Measurements from ENCODE around the gene SLIT1. TPM values are rescaled to one million over a fixed set of nuclear protein-coding genes. Genes with fewer than 3 reads are reported as not detected.

The SLIT1 gene
- total and polyA plus RNA-seq, 2 of the 8 experiments (the other 6 are each of a cell fraction or from before 2014, with no cell fraction given): 0.70 to 0.88 TPM

DNA sequence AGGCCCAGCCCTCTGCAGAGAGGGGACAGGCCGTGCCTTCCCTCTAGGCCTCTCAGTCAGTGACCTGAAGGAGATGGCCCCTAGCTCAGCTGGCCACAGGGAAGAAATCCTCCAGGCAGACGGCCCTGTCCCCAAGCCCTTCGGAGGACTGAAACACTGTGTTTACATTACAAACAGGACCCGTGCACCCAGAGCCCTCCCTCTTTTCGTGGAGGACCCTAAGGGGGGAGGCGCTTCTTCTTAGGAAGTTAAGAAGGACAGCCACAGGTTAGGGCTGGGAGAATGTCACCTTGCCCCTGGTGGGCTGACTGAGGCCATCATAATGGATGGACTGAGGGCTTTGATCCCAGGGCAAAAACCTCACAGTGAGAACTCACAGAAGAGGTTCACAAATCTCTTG lies 154.9 kb downstream of the SLIT1 start:
- Histone ChIP-seq H2BK20ac (ENCODE audit: low read length) (no peak overlapping the region), H3K56ac (replicated peaks; ENCODE audit: insufficient read length, low read depth, low read length) (no peak overlapping the region), H3K23ac (ENCODE audit: insufficient read length) (no peak overlapping the region), H3K79me1 (ENCODE audit: low read depth, low read length) (no peaks in the 10 kb centered on the region), H3K79me2 (ENCODE audit: control insufficient read depth in 1 of 2, insufficient read depth in 2 of 2, low read length in 2 of 2) (no peaks in the 10 kb centered on the region), H2AK5ac (ENCODE audit: low read depth, low read length) (no peak overlapping the region), H2AFZ (ENCODE audit: low read length) (no peak overlapping the region), H4K5ac (ENCODE audit: insufficient read length, low read depth, low read length) (no peak overlapping the region), H2BK5ac (ENCODE audit: low read depth, low read length) (no peak overlapping the region), H2BK15ac (ENCODE audit: low read length) (no peak overlapping the region), H3K18ac (ENCODE audit: extremely low read depth, low read length) (no peak overlapping the region), H3K9me3 (ENCODE audit: insufficient read depth in 2 of 2, low read depth in 1 of 2, low read length in 1 of 2) (no peaks in the 10 kb centered on the region), H4K91ac (replicated peaks; ENCODE audit: insufficient read length, low read length) (no peak overlapping the region), H3K27ac (ENCODE audit: low read depth, low read length) (no peak overlapping the region), H3K4ac (replicated peaks; ENCODE audit: insufficient read length, low read depth, low read length) (no peak overlapping the region), H3K4me1 (replicated peaks in 1 of 4; ENCODE audit: control insufficient read depth in 3 of 4, insufficient read depth in 4 of 4, low read length in 3 of 4) (peaks cover 4 to 13% (median 7%) of the 10 kb centered on the region in 4 experiments; a peak in 6 of 7 replicates), H2BK12ac (ENCODE audit: low read depth, low read length) (no peak overlapping the region), H3K14ac (ENCODE audit: insufficient read length) (no peak overlapping the region), H3K4me3 (ENCODE audit: extremely low read depth in 1 of 4, insufficient read depth in 2 of 4, low read depth in 3 of 4, low read length in 4 of 4) (no peak overlapping the region), H3K27me3 (replicated peaks in 1 of 4; ENCODE audit: control insufficient read depth in 3 of 4, extremely low read depth in 1 of 4, insufficient read depth in 3 of 4, low read length in 3 of 4) (no peaks in the 10 kb centered on the region), H3K9ac (replicated peaks in 1 of 4; ENCODE audit: extremely low read depth in 1 of 4, low read depth in 3 of 4, low read length in 3 of 4) (no peak overlapping the region), H3K4me2 (ENCODE audit: insufficient read depth in 1 of 2, low read depth in 2 of 2, low read length in 2 of 2) (no peak overlapping the region), H4K8ac (ENCODE audit: extremely low read depth, insufficient read depth, low read length) (no peak overlapping the region), H3K36me3 (ENCODE audit: control insufficient read depth in 2 of 4, insufficient read depth in 4 of 4, low read length in 3 of 4) (no peaks in the 10 kb centered on the region), H3K23me2 (ENCODE audit: low read depth, low read length) (no peaks in the 10 kb centered on the region), H2BK120ac (replicated peaks; ENCODE audit: low read depth, low read length) (no peak overlapping the region), H4K20me1 (replicated peaks in 1 of 2; ENCODE audit: control insufficient read depth in 1 of 2, insufficient read depth in 2 of 2, low read length in 2 of 2) (no peaks in the 10 kb centered on the region)
- CTCF ChIA-PET (ENCODE audit: partially characterized antibody): interaction anchor here (0.6 to 9.9 kb wide), 4 partner anchors 10 to 179 kb away, joined by 3 to 105 read pairs (median 6); no protein-coding TSS in a partner anchor
- FAIRE-seq (no peak), DNase-seq (ENCODE audit: low read depth in 1 of 2, low spot score in 2 of 2) (no peak)
- 58% methylated on average over 6 of the region's 6 CpGs; no CpG with 5 or more reads in 1 of the 2 experiments for WGBS, 2 experiments (ENCODE audit: extremely low coverage in 1 of 2, insufficient coverage in 1 of 2, insufficient read length in 1 of 2, insufficient replicate concordance in 2 of 2, low coverage in 1 of 2, low lambda C conversion rate in 2 of 2, missing lambda C conversion rate in 1 of 2)
- POLR2A ChIA-PET (ENCODE audit: partially characterized antibody): no interaction called here
- TF ChIP-seq TCF12 (IDR thresholded peaks at IDR 0.05; ENCODE audit: low read depth, low read length) (no peak), POLR2AphosphoS5 (IDR thresholded peaks at IDR 0.05; ENCODE audit: low read depth, low read length) (no peak), SRF (IDR thresholded peaks at IDR 0.05; ENCODE audit: low read depth, low read length) (no peak), ASH2L (IDR thresholded peaks at IDR 0.05; ENCODE audit: low read length) (no peak), FOSL1 (IDR thresholded peaks at IDR 0.05; ENCODE audit: insufficient read depth, low read depth, low read length) (no peak), TAF7 (optimal IDR thresholded peaks at IDR 0.05; ENCODE audit: borderline replicate concordance, low read depth, low read length) (no peak), KDM5A (IDR thresholded peaks at IDR 0.05; ENCODE audit: low read length) (no peak), CEBPB (IDR thresholded peaks at IDR 0.05; ENCODE audit: low read depth, low read length) (no peak)
- TF ChIP-seq, protein P1, sequence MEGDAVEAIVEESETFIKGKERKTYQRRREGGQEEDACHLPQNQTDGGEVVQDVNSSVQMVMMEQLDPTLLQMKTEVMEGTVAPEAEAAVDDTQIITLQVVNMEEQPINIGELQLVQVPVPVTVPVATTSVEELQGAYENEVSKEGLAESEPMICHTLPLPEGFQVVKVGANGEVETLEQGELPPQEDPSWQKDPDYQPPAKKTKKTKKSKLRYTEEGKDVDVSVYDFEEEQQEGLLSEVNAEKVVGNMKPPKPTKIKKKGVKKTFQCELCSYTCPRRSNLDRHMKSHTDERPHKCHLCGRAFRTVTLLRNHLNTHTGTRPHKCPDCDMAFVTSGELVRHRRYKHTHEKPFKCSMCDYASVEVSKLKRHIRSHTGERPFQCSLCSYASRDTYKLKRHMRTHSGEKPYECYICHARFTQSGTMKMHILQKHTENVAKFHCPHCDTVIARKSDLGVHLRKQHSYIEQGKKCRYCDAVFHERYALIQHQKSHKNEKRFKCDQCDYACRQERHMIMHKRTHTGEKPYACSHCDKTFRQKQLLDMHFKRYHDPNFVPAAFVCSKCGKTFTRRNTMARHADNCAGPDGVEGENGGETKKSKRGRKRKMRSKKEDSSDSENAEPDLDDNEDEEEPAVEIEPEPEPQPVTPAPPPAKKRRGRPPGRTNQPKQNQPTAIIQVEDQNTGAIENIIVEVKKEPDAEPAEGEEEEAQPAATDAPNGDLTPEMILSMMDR (IDR thresholded peaks at IDR 0.05; ENCODE audit: control extremely low read depth in 1 of 3, insufficient read depth in 1 of 3, low read depth in 1 of 3, low read length in 3 of 3): no peak
- TF ChIP-seq, protein P2, sequence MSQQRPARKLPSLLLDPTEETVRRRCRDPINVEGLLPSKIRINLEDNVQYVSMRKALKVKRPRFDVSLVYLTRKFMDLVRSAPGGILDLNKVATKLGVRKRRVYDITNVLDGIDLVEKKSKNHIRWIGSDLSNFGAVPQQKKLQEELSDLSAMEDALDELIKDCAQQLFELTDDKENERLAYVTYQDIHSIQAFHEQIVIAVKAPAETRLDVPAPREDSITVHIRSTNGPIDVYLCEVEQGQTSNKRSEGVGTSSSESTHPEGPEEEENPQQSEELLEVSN (IDR thresholded peaks at IDR 0.05): no peak
- TF ChIP-seq, protein P3, sequence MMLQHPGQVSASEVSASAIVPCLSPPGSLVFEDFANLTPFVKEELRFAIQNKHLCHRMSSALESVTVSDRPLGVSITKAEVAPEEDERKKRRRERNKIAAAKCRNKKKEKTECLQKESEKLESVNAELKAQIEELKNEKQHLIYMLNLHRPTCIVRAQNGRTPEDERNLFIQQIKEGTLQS (IDR thresholded peaks at IDR 0.05; ENCODE audit: insufficient read depth, low read depth, low read length): no peak

Data from H1 (cell line).